ENCODE results near the gene TTC3. TPM values are rescaled to one million over a fixed set of nuclear protein-coding genes. Genes with fewer than 3 reads are reported as not detected.

The TTC3 gene
- total RNA-seq, 1 donor from 2014 or later, result 190 TPM

- DNase-seq (ENCODE audit: low spot score), result no peak
- Mint-ChIP-seq H3K27ac (ENCODE audit: unreplicated experiment) (no peak overlapping the region), H3K4me1 (ENCODE audit: unreplicated experiment) (peaks cover 50% of the 10 kb centered on the region), H3K4me3 (ENCODE audit: unreplicated experiment) (no peak overlapping the region), H3K36me3 (ENCODE audit: low read depth, unreplicated experiment) (peaks cover 24% of the 10 kb centered on the region), H3K9me3 (ENCODE audit: unreplicated experiment) (no peaks in the 10 kb centered on the region), H3K27me3 (ENCODE audit: unreplicated experiment) (peaks cover 9% of the 10 kb centered on the region)
- TF ChIP-seq, protein P1, sequence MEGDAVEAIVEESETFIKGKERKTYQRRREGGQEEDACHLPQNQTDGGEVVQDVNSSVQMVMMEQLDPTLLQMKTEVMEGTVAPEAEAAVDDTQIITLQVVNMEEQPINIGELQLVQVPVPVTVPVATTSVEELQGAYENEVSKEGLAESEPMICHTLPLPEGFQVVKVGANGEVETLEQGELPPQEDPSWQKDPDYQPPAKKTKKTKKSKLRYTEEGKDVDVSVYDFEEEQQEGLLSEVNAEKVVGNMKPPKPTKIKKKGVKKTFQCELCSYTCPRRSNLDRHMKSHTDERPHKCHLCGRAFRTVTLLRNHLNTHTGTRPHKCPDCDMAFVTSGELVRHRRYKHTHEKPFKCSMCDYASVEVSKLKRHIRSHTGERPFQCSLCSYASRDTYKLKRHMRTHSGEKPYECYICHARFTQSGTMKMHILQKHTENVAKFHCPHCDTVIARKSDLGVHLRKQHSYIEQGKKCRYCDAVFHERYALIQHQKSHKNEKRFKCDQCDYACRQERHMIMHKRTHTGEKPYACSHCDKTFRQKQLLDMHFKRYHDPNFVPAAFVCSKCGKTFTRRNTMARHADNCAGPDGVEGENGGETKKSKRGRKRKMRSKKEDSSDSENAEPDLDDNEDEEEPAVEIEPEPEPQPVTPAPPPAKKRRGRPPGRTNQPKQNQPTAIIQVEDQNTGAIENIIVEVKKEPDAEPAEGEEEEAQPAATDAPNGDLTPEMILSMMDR (IDR thresholded peaks at IDR 0.05; ENCODE audit: unreplicated experiment), result no peak
Measured at GRCh38 chr21:37243961-37244360, 170.9 kb downstream of the TTC3 start.

DNA sequence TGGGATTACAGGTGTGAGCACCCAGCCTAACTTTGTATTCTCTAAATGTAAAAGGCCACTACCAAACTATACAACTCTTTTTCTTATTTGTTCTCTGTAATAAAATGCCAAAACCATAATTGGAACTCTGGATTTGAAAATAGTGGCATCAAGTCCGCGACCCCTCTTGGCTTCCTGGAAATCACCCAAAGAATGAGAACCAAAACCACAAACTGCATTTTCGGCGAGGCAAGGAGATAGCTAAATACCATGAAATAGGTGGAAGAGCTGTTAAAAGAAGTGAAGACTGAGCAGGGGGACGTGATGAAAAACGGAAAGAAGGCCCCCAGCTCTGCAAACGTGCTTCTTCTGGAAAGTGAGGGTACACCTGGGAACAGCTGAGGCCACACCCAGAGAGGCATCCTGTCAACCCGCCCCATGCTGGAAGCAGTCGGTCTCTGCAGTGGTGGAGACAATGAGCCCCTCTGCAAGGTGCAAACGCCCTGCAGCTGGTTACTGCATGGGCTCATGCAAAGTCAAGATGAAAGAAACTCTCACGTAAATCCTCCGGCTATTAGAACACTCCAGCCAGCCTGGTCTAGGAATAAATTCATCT, 171.5 kb downstream of the TTC3 start:
- Mint-ChIP-seq H3K36me3 (ENCODE audit: low read depth, unreplicated experiment) (peaks cover 21% of the 10 kb centered on the region), H3K27ac (ENCODE audit: unreplicated experiment) (peak overlapping the region; percentile 11), H3K4me1 (ENCODE audit: unreplicated experiment) (peaks cover 51% of the 10 kb centered on the region), H3K4me3 (ENCODE audit: unreplicated experiment) (peak overlapping the region; percentile 13), H3K9me3 (ENCODE audit: unreplicated experiment) (no peaks in the 10 kb centered on the region), H3K27me3 (ENCODE audit: unreplicated experiment) (peaks cover 9% of the 10 kb centered on the region)
- DNase-seq (ENCODE audit: low spot score), result no peak
- TF ChIP-seq, protein P1 (IDR thresholded peaks at IDR 0.05; ENCODE audit: unreplicated experiment), result no peak

DNA sequence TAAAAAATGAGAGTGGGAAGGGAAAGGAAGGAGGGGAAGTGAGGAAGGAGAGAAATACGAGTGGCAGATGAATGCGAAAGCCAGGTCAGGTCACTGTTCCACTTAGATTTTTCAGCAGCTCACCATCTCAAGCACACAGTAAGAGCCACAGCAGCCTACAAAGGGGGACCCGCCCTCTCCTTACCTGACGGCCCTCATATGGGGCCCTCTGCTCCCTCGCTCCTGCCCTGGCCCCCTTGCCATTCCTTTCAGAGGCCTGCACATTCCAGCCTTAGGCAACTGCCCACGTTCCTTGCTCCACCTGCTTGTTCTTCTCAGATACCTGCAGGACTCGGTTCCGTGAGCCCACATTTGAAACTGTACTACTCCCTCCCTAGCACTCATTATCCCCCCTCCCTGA, 172.1 kb downstream of the TTC3 start:
- DNase-seq (ENCODE audit: low spot score), result no peak
- TF ChIP-seq, protein P1 (IDR thresholded peaks at IDR 0.05; ENCODE audit: unreplicated experiment), result no peak
- peaks cover 52% of the 10 kb centered on the region for H3K4me1 Mint-ChIP-seq (ENCODE audit: unreplicated experiment)
- no peaks in the 10 kb centered on the region for H3K9me3 Mint-ChIP-seq (ENCODE audit: unreplicated experiment)
- peaks cover 21% of the 10 kb centered on the region for H3K36me3 Mint-ChIP-seq (ENCODE audit: low read depth, unreplicated experiment)
- peaks cover 9% of the 10 kb centered on the region for H3K27me3 Mint-ChIP-seq (ENCODE audit: unreplicated experiment)
- H3K4me3 Mint-ChIP-seq (ENCODE audit: unreplicated experiment), result no peak overlapping the region
- peak overlapping the region; percentile 40 for H3K27ac Mint-ChIP-seq (ENCODE audit: unreplicated experiment)

- H3K9me3 Mint-ChIP-seq (ENCODE audit: unreplicated experiment), result no peaks in the 10 kb centered on the region
- H3K27ac Mint-ChIP-seq (ENCODE audit: unreplicated experiment), result no peak overlapping the region
- TF ChIP-seq, protein P1 (IDR thresholded peaks at IDR 0.05; ENCODE audit: unreplicated experiment), result no peak
- no peak overlapping the region for H3K4me3 Mint-ChIP-seq (ENCODE audit: unreplicated experiment)
- peaks cover 12% of the 10 kb centered on the region for H3K36me3 Mint-ChIP-seq (ENCODE audit: low read depth, unreplicated experiment)
- no peak for DNase-seq (ENCODE audit: low spot score)
- peaks cover 42% of the 10 kb centered on the region for H3K4me1 Mint-ChIP-seq (ENCODE audit: unreplicated experiment)
- H3K27me3 Mint-ChIP-seq (ENCODE audit: unreplicated experiment), result peaks cover 3% of the 10 kb centered on the region
Measured at GRCh38 chr21:37248298-37248697, 175.2 kb downstream of the TTC3 start.

- TF ChIP-seq, protein P1 (IDR thresholded peaks at IDR 0.05; ENCODE audit: unreplicated experiment), result no peak
- H3K4me1 Mint-ChIP-seq (ENCODE audit: unreplicated experiment), result peaks cover 40% of the 10 kb centered on the region
- no peak for DNase-seq (ENCODE audit: low spot score)
- peaks cover 10% of the 10 kb centered on the region for H3K36me3 Mint-ChIP-seq (ENCODE audit: low read depth, unreplicated experiment)
- H3K27ac Mint-ChIP-seq (ENCODE audit: unreplicated experiment), result no peak overlapping the region
- H3K27me3 Mint-ChIP-seq (ENCODE audit: unreplicated experiment), result peaks cover 4% of the 10 kb centered on the region
- no peaks in the 10 kb centered on the region for H3K9me3 Mint-ChIP-seq (ENCODE audit: unreplicated experiment)
- no peak overlapping the region for H3K4me3 Mint-ChIP-seq (ENCODE audit: unreplicated experiment)
Measured at GRCh38 chr21:37249112-37249904, 176.3 kb downstream of the TTC3 start.
